HG02610 (cell line): Measurements from ENCODE around the gene BHLHA15.

Experiments used
- ATAC-seq: cut with Tn5 transposase; IDR thresholded peaks from one replicate; pipeline ENCODE4 v1.9.1; 2021; ENCODE audit warnings: mild to moderate bottlenecking, moderate library complexity; ENCODE audit not compliant: unreplicated experiment

Gene BHLHA15

GRCh38 chr7:98223351-98223897 lies 12.2 kb downstream of the BHLHA15 start:
- ATAC-seq: no peak

- no peak for ATAC-seq
Measured at GRCh38 chr7:98223898-98224700, 12.9 kb downstream of the BHLHA15 start.

GRCh38 chr7:98224701-98225181 lies 13.5 kb downstream of the BHLHA15 start:
- no peak for ATAC-seq

- ATAC-seq: no peak
Measured at GRCh38 chr7:98225913-98226614, 14.8 kb downstream of the BHLHA15 start.

- no peak for ATAC-seq
Measured at GRCh38 chr7:98227939-98228338, 16.7 kb downstream of the BHLHA15 start.

GRCh38 chr7:98228801-98229200 lies 17.6 kb downstream of the BHLHA15 start:
- no peak for ATAC-seq

- ATAC-seq: no peak
Measured at GRCh38 chr7:98229441-98229840, 18.2 kb downstream of the BHLHA15 start.

- no peak for ATAC-seq
Measured at GRCh38 chr7:98229991-98230745, 18.9 kb downstream of the BHLHA15 start.

- ATAC-seq: no peak
Measured at GRCh38 chr7:98230746-98231471, 19.7 kb downstream of the BHLHA15 start.

GRCh38 chr7:98231493-98232262 lies 20.4 kb downstream of the BHLHA15 start:
- ATAC-seq: no peak

- no peak for ATAC-seq
Measured at GRCh38 chr7:98232263-98232585, 21.0 kb downstream of the BHLHA15 start.

GRCh38 chr7:98232799-98233198 lies 21.6 kb downstream of the BHLHA15 start:
- ATAC-seq: no peak

- no peak for ATAC-seq
Measured at GRCh38 chr7:98233219-98234070, 22.2 kb downstream of the BHLHA15 start.

GRCh38 chr7:98234429-98235147 lies 23.3 kb downstream of the BHLHA15 start:
- no peak for ATAC-seq

- ATAC-seq: no peak
Measured at GRCh38 chr7:98235901-98236300, 24.7 kb downstream of the BHLHA15 start.

- ATAC-seq: no peak
Measured at GRCh38 chr7:98236355-98237185, 25.3 kb downstream of the BHLHA15 start.

GRCh38 chr7:98238076-98238475 lies 26.8 kb downstream of the BHLHA15 start:
- ATAC-seq: no peak
